ENCODE measurements around the gene CUL9.

- no peak for TF ChIP-seq CTCF (IDR thresholded peaks at IDR 0.05; ENCODE audit: insufficient read depth, low read depth, low read length)
- TF ChIP-seq EZH2 (IDR thresholded peaks at IDR 0.05; ENCODE audit: insufficient read depth, low read length): no peak
Observed at GRCh38 chr6:43258180-43258579, 76.2 kb downstream of the CUL9 start.

Data from astrocyte (in vitro differentiated cells and primary cell).